Measurements from ENCODE around the gene CERS6. TPM values are rescaled to one million over a fixed set of nuclear protein-coding genes. Genes with fewer than 3 reads are reported as not detected.

CERS6 gene
- total and polyA plus RNA-seq, 2 of the 8 experiments (the other 6 are each of a cell fraction or from before 2014, with no cell fraction given): 6.8 to 28.2 TPM

- no peaks in the 10 kb centered on the region for H3K79me2 ChIP-seq (ENCODE audit: control insufficient read depth in 1 of 2, insufficient read depth in 2 of 2, low read length in 2 of 2)
- H4K91ac ChIP-seq (replicated peaks; ENCODE audit: insufficient read length, low read length): no peak overlapping the region
- H2AK5ac ChIP-seq (ENCODE audit: low read depth, low read length): no peak overlapping the region
- H3K27ac ChIP-seq (ENCODE audit: low read depth, low read length): no peak overlapping the region
- H3K79me1 ChIP-seq (ENCODE audit: low read depth, low read length): no peaks in the 10 kb centered on the region
- H2BK20ac ChIP-seq (ENCODE audit: low read length): no peak overlapping the region
- no peak overlapping the region for H3K14ac ChIP-seq (ENCODE audit: insufficient read length)
- no peaks in the 10 kb centered on the region for H3K23me2 ChIP-seq (ENCODE audit: low read depth, low read length)
- H3K9me3 ChIP-seq (ENCODE audit: insufficient read depth in 2 of 2, low read depth in 1 of 2, low read length in 1 of 2): no peaks in the 10 kb centered on the region; a peak in 1 of 4 replicates
- no peak overlapping the region for H4K8ac ChIP-seq (ENCODE audit: extremely low read depth, insufficient read depth, low read length)
- peaks cover 1 to 16% (median 4%) of the 10 kb centered on the region in 4 experiments; a peak in 4 of 7 replicates for H3K4me1 ChIP-seq (replicated peaks in 1 of 4; ENCODE audit: control insufficient read depth in 3 of 4, insufficient read depth in 4 of 4, low read length in 3 of 4)
- ChIA-PET CTCF (ENCODE audit: partially characterized antibody) (interaction anchor here (0.6 kb wide), 1 partner anchor 73 kb away, joined by 3 read pairs; no protein-coding TSS in a partner anchor), POLR2A (ENCODE audit: partially characterized antibody) (no interaction called here)
- no peak for DNase-seq (ENCODE audit: low read depth in 1 of 2, low spot score in 2 of 2)
- no peak overlapping the region for H3K23ac ChIP-seq (ENCODE audit: insufficient read length)
- no peaks in the 10 kb centered on the region; a peak in 2 of 8 replicates for H3K36me3 ChIP-seq (ENCODE audit: control insufficient read depth in 2 of 4, insufficient read depth in 4 of 4, low read length in 3 of 4)
- H2BK12ac ChIP-seq (ENCODE audit: low read depth, low read length): no peak overlapping the region
- H2AFZ ChIP-seq (ENCODE audit: low read length): no peak overlapping the region
- 100% methylated on average over 3 of the region's 5 CpGs; no CpG with 5 or more reads in 1 of the 2 experiments for WGBS, 2 experiments (ENCODE audit: extremely low coverage in 1 of 2, insufficient coverage in 1 of 2, insufficient read length in 1 of 2, insufficient replicate concordance in 2 of 2, low coverage in 1 of 2, low lambda C conversion rate in 2 of 2, missing lambda C conversion rate in 1 of 2)
- H3K4me3 ChIP-seq (ENCODE audit: extremely low read depth in 1 of 4, insufficient read depth in 2 of 4, low read depth in 3 of 4, low read length in 4 of 4): no peak overlapping the region
- no peak overlapping the region for H2BK5ac ChIP-seq (ENCODE audit: low read depth, low read length)
- no peak overlapping the region for H3K4me2 ChIP-seq (ENCODE audit: insufficient read depth in 1 of 2, low read depth in 2 of 2, low read length in 2 of 2)
- no peak overlapping the region for H3K9ac ChIP-seq (replicated peaks in 1 of 4; ENCODE audit: extremely low read depth in 1 of 4, low read depth in 3 of 4, low read length in 3 of 4)
- H3K4ac ChIP-seq (replicated peaks; ENCODE audit: insufficient read length, low read depth, low read length): no peak overlapping the region
- no peak overlapping the region for H2BK120ac ChIP-seq (replicated peaks; ENCODE audit: low read depth, low read length)
- FAIRE-seq: no peak
- H4K5ac ChIP-seq (ENCODE audit: insufficient read length, low read depth, low read length): no peak overlapping the region
- H3K56ac ChIP-seq (replicated peaks; ENCODE audit: insufficient read length, low read depth, low read length): no peak overlapping the region
- H2BK15ac ChIP-seq (ENCODE audit: low read length): no peak overlapping the region
- TF ChIP-seq NANOG (IDR thresholded peaks at IDR 0.05; ENCODE audit: insufficient read depth, low read depth, low read length, poor library complexity, severe bottlenecking): no peak
- TF ChIP-seq CREB1 (IDR thresholded peaks at IDR 0.05): no peak
- TF ChIP-seq SIRT6 (IDR thresholded peaks at IDR 0.05; ENCODE audit: low read length): no peak
- TF ChIP-seq RXRA (IDR thresholded peaks at IDR 0.05; ENCODE audit: insufficient read depth, low read depth, low read length): no peak
- TF ChIP-seq MAX (IDR thresholded peaks at IDR 0.05): no peak
- TF ChIP-seq PHF8 (conservative IDR thresholded peaks at IDR 0.05; ENCODE audit: low read depth, low read length): no peak
- no peak for TF ChIP-seq FOSL1 (IDR thresholded peaks at IDR 0.05; ENCODE audit: insufficient read depth, low read depth, low read length)
- TF ChIP-seq RBBP5 (IDR thresholded peaks at IDR 0.05; ENCODE audit: borderline replicate concordance, low read depth, low read length): no peak
- peaks cover 0 to 2% of the 10 kb centered on the region in 2 experiments for H4K20me1 ChIP-seq (replicated peaks in 1 of 2; ENCODE audit: control insufficient read depth in 1 of 2, insufficient read depth in 2 of 2, low read length in 2 of 2)
- no peaks in the 10 kb centered on the region for H3K27me3 ChIP-seq (replicated peaks in 1 of 4; ENCODE audit: control insufficient read depth in 3 of 4, extremely low read depth in 1 of 4, insufficient read depth in 3 of 4, low read length in 3 of 4)
- no peak overlapping the region for H3K18ac ChIP-seq (ENCODE audit: extremely low read depth, low read length)
Observed at GRCh38 chr2:168727904-168728470, 271.9 kb downstream of the CERS6 start.
